ENCODE data around the gene TKTL2. TPM values are rescaled to one million over a fixed set of nuclear protein-coding genes. Genes with fewer than 3 reads are reported as not detected.
A peak's percentile ranks its signal among the peaks of the same experiment; 100 is the strongest.

Gene TKTL2
- total and polyA plus RNA-seq, 9 donors: not detected

DNA sequence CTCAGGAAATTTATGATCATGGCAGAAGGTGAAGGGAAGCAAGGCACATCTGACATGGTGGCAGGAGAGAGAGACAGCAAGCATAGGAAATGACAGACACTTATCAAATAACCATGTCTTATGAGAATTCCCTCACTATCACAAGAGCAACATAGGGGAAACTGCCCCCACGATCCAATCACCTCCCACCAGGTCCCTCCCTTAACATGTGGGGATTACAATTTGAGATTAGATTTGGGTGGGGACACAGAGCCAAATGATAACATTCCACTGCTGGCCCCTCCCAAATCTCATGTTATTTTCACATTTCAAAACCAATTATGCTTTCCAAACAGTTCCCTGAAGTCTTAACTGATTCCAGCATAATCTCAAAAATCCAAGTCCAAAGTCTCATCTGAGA, 12.8 kb upstream of the TKTL2 start:
- Histone ChIP-seq H3K9me3 (replicated peaks; ENCODE audit: control insufficient read depth, low read depth, low read length) (no peaks in the 10 kb centered on the region), H3K27me3 (ENCODE audit: control insufficient read depth, insufficient read depth, low read length) (no peaks in the 10 kb centered on the region), H3K27ac (ENCODE audit: low read length) (no peak overlapping the region), H3K4me1 (ENCODE audit: control insufficient read depth, insufficient read depth, low read length) (no peaks in the 10 kb centered on the region), H3K36me3 (ENCODE audit: control insufficient read depth, insufficient read depth, low read length) (no peaks in the 10 kb centered on the region), H3K4me3 (ENCODE audit: low read length) (no peak overlapping the region)
- no CpG with 5 or more reads among the region's 1 CpG for WGBS (ENCODE audit: insufficient coverage)
- DNase-seq: no peak

DNA sequence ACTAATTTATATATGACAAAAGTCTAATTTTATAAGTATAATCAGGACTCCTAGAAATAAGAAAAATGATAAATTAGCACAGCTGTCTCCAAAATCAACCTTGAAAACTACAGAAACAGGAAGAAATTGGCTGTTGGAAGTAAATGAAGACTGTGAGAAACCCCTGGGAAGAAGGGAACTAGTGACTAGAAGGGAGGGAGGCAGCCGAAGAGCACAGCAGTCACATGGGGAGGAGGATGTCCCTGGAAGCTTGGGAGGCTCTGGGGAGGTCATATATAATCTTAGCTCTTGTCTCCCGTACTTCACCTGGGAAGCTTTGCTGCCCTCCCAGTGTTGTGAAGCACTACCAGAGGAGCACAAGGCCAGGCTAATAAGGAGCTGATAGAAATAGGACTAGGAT, 12.0 kb upstream of the TKTL2 start:
- WGBS (ENCODE audit: insufficient coverage): 20% methylated on average over 1 of the region's 2 CpGs
- no peak for DNase-seq
- no peaks in the 10 kb centered on the region for H3K27me3 ChIP-seq (ENCODE audit: control insufficient read depth, insufficient read depth, low read length)
- H3K9me3 ChIP-seq (replicated peaks; ENCODE audit: control insufficient read depth, low read depth, low read length): no peaks in the 10 kb centered on the region
- H3K36me3 ChIP-seq (ENCODE audit: control insufficient read depth, insufficient read depth, low read length): no peaks in the 10 kb centered on the region
- H3K4me3 ChIP-seq (ENCODE audit: low read length): no peak overlapping the region
- no peaks in the 10 kb centered on the region for H3K4me1 ChIP-seq (ENCODE audit: control insufficient read depth, insufficient read depth, low read length)
- no peak overlapping the region for H3K27ac ChIP-seq (ENCODE audit: low read length)

DNA sequence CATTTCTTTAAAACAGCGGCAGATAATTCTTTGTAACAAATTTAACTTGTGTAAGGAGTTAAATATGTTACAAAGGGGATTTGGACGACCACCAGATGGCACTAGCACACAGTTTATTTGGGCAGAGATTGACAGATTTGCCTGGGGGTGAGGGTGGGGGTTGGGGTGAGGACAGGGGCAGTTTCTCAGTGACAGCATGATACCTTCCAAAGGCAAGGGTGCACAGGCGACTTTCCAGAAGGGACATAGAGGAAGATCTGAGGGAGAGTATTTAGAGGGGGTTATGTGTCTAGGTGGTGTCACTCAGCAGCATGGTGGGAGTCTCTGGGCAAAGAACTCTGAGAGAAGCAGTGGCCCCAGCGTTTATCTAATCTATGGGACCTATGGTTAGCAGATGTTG, 11.4 kb upstream of the TKTL2 start:
- Histone ChIP-seq H3K9me3 (replicated peaks; ENCODE audit: control insufficient read depth, low read depth, low read length) (no peaks in the 10 kb centered on the region), H3K4me1 (ENCODE audit: control insufficient read depth, insufficient read depth, low read length) (no peaks in the 10 kb centered on the region), H3K27me3 (ENCODE audit: control insufficient read depth, insufficient read depth, low read length) (no peaks in the 10 kb centered on the region), H3K36me3 (ENCODE audit: control insufficient read depth, insufficient read depth, low read length) (no peaks in the 10 kb centered on the region), H3K4me3 (ENCODE audit: low read length) (no peak overlapping the region), H3K27ac (ENCODE audit: low read length) (no peak overlapping the region)
- peak; percentile 40 for DNase-seq
- 11% methylated on average over 3 of the region's 4 CpGs for WGBS (ENCODE audit: insufficient coverage)

DNA sequence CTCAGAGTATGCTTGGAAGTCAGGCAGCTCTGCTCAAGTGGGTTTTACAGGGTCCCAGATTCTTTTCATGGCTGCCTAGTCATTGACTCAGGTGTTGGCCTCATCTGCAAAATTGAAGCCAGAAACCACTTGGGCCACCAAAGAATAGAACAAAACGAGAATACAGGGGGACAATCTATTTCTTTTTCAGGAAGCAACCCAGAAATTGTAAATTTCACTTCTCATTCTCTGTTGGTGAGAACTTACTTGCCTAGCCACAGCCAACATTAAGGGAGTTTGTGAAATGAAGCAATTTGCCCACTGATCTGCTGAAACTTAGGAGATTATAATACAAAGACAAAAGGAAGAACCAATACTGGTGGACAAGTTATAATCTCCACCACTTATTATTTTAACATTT, 8.6 kb upstream of the TKTL2 start:
- H3K4me1 ChIP-seq (ENCODE audit: control insufficient read depth, insufficient read depth, low read length): no peaks in the 10 kb centered on the region
- WGBS (ENCODE audit: insufficient coverage): no CpG with 5 or more reads among the region's 1 CpG

DNA sequence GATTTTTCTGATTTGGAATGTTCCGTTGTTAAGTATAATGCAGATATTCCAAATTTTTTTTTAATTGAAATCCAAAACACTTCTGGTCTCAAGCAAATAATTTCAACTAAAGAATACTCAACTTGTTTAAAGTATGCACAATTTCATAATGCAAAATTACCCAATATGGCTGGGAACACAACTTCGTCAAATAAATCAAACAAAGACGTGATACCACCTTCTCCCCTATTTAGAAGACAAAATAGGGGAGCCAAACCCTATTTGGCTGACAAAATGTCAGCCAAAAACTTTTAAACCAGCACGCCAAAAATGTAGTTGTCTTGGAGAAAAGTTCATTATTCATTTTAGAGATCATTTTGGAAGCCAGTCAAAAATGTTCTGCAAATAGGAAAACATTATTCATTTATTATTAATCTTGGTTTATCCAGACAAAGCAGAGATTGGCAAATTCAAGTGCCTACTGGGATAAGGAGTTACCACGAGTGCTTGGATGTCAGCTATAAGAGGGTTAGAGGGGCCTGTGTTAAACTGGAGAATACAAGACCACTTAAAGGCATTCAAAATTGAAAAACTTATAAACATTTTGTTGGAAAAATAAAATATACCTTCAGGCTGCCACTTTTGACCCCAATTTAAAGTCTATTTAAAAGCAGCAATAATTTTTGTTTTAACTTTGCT, 3.3 kb upstream of the TKTL2 start:
- Histone ChIP-seq H3K27ac (ENCODE audit: low read length) (no peak overlapping the region), H3K4me3 (ENCODE audit: low read length) (no peak overlapping the region), H3K27me3 (ENCODE audit: control insufficient read depth, insufficient read depth, low read length) (no peaks in the 10 kb centered on the region), H3K9me3 (replicated peaks; ENCODE audit: control insufficient read depth, low read depth, low read length) (no peaks in the 10 kb centered on the region), H3K36me3 (ENCODE audit: control insufficient read depth, insufficient read depth, low read length) (no peaks in the 10 kb centered on the region), H3K4me1 (ENCODE audit: control insufficient read depth, insufficient read depth, low read length) (no peaks in the 10 kb centered on the region)
- no CpG with 5 or more reads among the region's 5 CpGs for WGBS (ENCODE audit: insufficient coverage)
- DNase-seq: no peak

More for the DNA sequence above, 8.6 kb upstream of the TKTL2 start:
- Histone ChIP-seq H3K36me3 (ENCODE audit: control insufficient read depth, insufficient read depth, low read length) (no peaks in the 10 kb centered on the region), H3K27me3 (ENCODE audit: control insufficient read depth, insufficient read depth, low read length) (no peaks in the 10 kb centered on the region), H3K9me3 (replicated peaks; ENCODE audit: control insufficient read depth, low read depth, low read length) (no peaks in the 10 kb centered on the region), H3K4me3 (ENCODE audit: low read length) (no peak overlapping the region), H3K27ac (ENCODE audit: low read length) (no peak overlapping the region)
- peak; percentile 13 for DNase-seq

DNA sequence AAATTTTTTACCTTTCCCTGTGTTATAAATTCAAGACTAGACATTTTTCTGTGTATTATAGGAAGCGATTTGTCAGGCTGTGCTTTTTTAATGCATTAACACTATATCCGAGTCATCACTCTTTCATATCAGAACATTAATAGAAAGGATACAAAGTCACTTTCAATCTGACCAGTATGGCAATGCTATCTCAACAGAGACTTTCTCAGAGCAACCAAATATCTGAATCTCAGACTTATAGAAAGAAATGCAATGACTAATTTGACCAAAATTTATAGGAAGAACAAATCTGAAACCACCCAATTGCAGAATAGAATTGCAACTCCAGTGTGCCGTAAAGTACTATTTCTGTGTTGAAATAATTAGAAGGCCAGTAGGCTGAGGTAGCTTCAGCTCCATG, 473 bp upstream of the TKTL2 start:
- H3K36me3 ChIP-seq (ENCODE audit: control insufficient read depth, insufficient read depth, low read length): no peaks in the 10 kb centered on the region
- H3K9me3 ChIP-seq (replicated peaks; ENCODE audit: control insufficient read depth, low read depth, low read length): no peaks in the 10 kb centered on the region
- no peaks in the 10 kb centered on the region for H3K4me1 ChIP-seq (ENCODE audit: control insufficient read depth, insufficient read depth, low read length)
- no peak overlapping the region for H3K4me3 ChIP-seq (ENCODE audit: low read length)
- H3K27me3 ChIP-seq (ENCODE audit: control insufficient read depth, insufficient read depth, low read length): no peaks in the 10 kb centered on the region
- WGBS (ENCODE audit: insufficient coverage): no CpG with 5 or more reads among the region's 3 CpGs
- DNase-seq: no peak
- no peak overlapping the region for H3K27ac ChIP-seq (ENCODE audit: low read length)

DNA sequence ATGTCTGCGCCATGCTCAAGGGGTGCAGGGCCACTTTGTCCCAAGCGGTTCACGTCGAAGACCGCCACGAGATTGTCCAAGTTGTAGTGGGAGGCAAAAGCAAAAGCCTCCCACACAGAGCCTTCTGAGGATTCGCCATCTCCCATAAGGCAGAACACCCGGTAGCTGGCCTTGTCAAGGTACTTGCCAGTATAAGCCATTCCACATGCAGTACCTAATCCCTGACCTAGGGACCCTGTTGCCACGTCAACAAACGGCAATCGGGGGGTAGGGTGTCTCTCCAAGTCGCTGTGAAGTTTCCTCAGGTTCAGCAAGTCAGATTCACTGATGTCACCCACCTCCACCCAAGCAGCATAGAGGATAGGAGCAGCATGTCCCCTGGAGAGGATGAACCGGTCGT, 424 bp downstream of the TKTL2 start:
- no peak overlapping the region for H3K27ac ChIP-seq (ENCODE audit: low read length)
- no peaks in the 10 kb centered on the region for H3K9me3 ChIP-seq (replicated peaks; ENCODE audit: control insufficient read depth, low read depth, low read length)
- no peaks in the 10 kb centered on the region for H3K4me1 ChIP-seq (ENCODE audit: control insufficient read depth, insufficient read depth, low read length)
- DNase-seq: no peak
- 88% methylated on average over 8 of the region's 14 CpGs for WGBS (ENCODE audit: insufficient coverage)
- H3K27me3 ChIP-seq (ENCODE audit: control insufficient read depth, insufficient read depth, low read length): no peaks in the 10 kb centered on the region
- no peaks in the 10 kb centered on the region for H3K36me3 ChIP-seq (ENCODE audit: control insufficient read depth, insufficient read depth, low read length)
- no peak overlapping the region for H3K4me3 ChIP-seq (ENCODE audit: low read length)

DNA sequence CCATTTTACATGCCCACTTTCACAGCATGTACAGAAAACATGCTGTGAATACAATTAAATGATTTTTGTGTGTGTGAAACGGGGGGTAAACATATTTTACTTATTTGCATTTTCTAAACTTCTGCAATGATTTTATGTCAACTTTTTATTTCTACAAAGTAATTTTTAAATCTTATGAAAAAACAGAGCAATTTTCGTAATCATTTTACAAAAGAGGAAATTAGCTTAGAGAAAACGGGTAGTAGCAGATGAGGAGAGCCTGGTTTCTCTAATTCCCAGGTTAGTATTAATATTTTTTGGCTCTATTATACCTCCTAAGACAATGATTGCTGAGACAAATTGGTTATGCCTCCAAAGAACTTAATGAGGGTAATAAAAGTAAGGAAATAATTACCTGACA, 3.2 kb downstream of the TKTL2 start:
- no peaks in the 10 kb centered on the region for H3K4me1 ChIP-seq (ENCODE audit: control insufficient read depth, insufficient read depth, low read length)
- no CpG with 5 or more reads among the region's 3 CpGs for WGBS (ENCODE audit: insufficient coverage)
- no peaks in the 10 kb centered on the region for H3K36me3 ChIP-seq (ENCODE audit: control insufficient read depth, insufficient read depth, low read length)
- H3K27me3 ChIP-seq (ENCODE audit: control insufficient read depth, insufficient read depth, low read length): no peaks in the 10 kb centered on the region
- H3K4me3 ChIP-seq (ENCODE audit: low read length): no peak overlapping the region
- DNase-seq: no peak
- no peak overlapping the region for H3K27ac ChIP-seq (ENCODE audit: low read length)
- no peaks in the 10 kb centered on the region for H3K9me3 ChIP-seq (replicated peaks; ENCODE audit: control insufficient read depth, low read depth, low read length)

DNA sequence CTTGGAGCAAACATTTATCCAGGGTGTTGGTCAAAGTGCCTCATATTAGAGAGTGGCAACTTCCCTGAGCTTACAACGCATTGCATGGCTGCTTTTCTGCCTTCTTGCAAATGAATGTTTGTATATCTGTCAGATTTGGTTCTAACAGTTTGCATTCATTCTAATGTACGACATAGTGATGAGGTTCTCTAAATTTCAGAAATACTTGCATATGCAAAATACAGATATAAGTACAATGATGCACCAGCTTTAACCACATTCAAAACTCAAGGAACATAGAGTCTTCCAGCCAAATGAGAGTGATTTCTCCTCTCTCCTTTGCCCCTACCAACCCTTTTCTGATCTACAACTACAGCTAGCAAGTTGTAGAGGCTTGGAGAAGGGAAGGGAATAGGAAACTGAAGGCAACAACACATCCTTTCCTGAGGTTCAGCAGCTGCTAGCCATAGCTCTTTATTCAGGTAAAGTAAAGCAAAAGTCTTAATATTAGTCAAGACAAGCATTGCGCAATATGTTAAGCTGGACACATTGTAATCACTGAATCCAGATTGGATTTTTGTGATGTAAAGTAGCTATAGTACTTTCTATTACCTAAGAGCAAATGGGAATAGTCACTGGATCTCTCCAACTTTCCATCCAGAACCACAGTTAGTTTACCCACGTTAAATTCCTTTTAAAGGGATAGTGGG, 6.3 kb downstream of the TKTL2 start:
- H3K4me3 ChIP-seq (ENCODE audit: low read length): no peak overlapping the region

DNA sequence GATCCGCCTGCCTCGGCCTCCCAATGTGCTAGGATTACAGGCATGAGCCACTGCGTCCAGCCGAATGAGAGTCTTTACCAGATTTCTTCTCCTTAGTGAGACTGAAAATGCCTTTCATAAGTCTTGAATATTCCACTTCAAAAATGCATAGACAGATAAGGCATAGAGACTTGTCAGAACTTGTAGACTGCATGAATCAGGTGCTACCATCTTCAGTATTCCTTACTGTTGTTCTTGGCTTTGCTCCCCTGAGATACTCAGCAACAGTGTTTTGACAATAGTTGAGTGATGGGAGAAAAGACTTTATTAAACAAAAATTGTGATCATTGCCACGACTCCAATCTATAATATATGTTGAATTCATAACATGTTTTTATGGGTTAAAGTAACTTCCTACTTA, 11.0 kb downstream of the TKTL2 start:
- no peaks in the 10 kb centered on the region for H3K36me3 ChIP-seq (ENCODE audit: control insufficient read depth, insufficient read depth, low read length)
- DNase-seq: no peak
- H3K4me3 ChIP-seq (ENCODE audit: low read length): no peak overlapping the region
- H3K27ac ChIP-seq (ENCODE audit: low read length): no peak overlapping the region
- H3K9me3 ChIP-seq (replicated peaks; ENCODE audit: control insufficient read depth, low read depth, low read length): no peaks in the 10 kb centered on the region
- no peaks in the 10 kb centered on the region for H3K27me3 ChIP-seq (ENCODE audit: control insufficient read depth, insufficient read depth, low read length)
- WGBS (ENCODE audit: insufficient coverage): 88% methylated on average over 4 of the region's 5 CpGs
- no peaks in the 10 kb centered on the region for H3K4me1 ChIP-seq (ENCODE audit: control insufficient read depth, insufficient read depth, low read length)

More for the DNA sequence above, 6.3 kb downstream of the TKTL2 start:
- no CpG with 5 or more reads among the region's 4 CpGs for WGBS (ENCODE audit: insufficient coverage)
- Histone ChIP-seq H3K9me3 (replicated peaks; ENCODE audit: control insufficient read depth, low read depth, low read length) (no peaks in the 10 kb centered on the region), H3K4me1 (ENCODE audit: control insufficient read depth, insufficient read depth, low read length) (no peaks in the 10 kb centered on the region), H3K27ac (ENCODE audit: low read length) (no peak overlapping the region), H3K27me3 (ENCODE audit: control insufficient read depth, insufficient read depth, low read length) (no peaks in the 10 kb centered on the region), H3K36me3 (ENCODE audit: control insufficient read depth, insufficient read depth, low read length) (no peaks in the 10 kb centered on the region)
- no peak for DNase-seq

All from muscle of leg (tissue), 11 donors.